ENCODE results near the gene IFRD1.
"Not testable (repeated sequence)": the region's sequence is repeated elsewhere in the genome, so short reads cannot be mapped to it uniquely, and the experiment has no call there.

Gene IFRD1

GRCh38 chr7:112442210-112442609, 8.1 kb upstream of the IFRD1 start:
- DNase-seq (ENCODE audit: low spot score) = no peak

- no peak for DNase-seq (ENCODE audit: low spot score)
These were observed 5.8 kb upstream of the IFRD1 start for GRCh38 chr7:112444505-112444904.

- no peak for DNase-seq (ENCODE audit: low spot score)
These were observed 3.8 kb upstream of the IFRD1 start for GRCh38 chr7:112446431-112446830.

GRCh38 chr7:112447406-112447805, 2.9 kb upstream of the IFRD1 start:
- DNase-seq (ENCODE audit: low spot score) = no peak

- no peak for DNase-seq (ENCODE audit: low spot score)
These were observed 1.9 kb upstream of the IFRD1 start for GRCh38 chr7:112448381-112448780.

GRCh38 chr7:112448891-112449290, 1.4 kb upstream of the IFRD1 start:
- no peak for DNase-seq (ENCODE audit: low spot score)

GRCh38 chr7:112449353-112449752, 907 bp upstream of the IFRD1 start:
- DNase-seq (ENCODE audit: low spot score) = no peak

- peak; percentile 85 for DNase-seq (ENCODE audit: low spot score)
These were observed 824 bp downstream of the IFRD1 start for GRCh38 chr7:112450807-112451761.

GRCh38 chr7:112452102-112452888, 2.0 kb downstream of the IFRD1 start:
- peak; percentile 37 for DNase-seq (ENCODE audit: low spot score)

GRCh38 chr7:112453505-112454171, 3.4 kb downstream of the IFRD1 start:
- no peak for DNase-seq (ENCODE audit: low spot score)

GRCh38 chr7:112454191-112454590, 3.9 kb downstream of the IFRD1 start:
- DNase-seq (ENCODE audit: low spot score) = not testable (repeated sequence)

- no peak for DNase-seq (ENCODE audit: low spot score)
These were observed 9.4 kb downstream of the IFRD1 start for GRCh38 chr7:112459645-112460044.

- DNase-seq (ENCODE audit: low spot score) = no peak
These were observed 12.0 kb downstream of the IFRD1 start for GRCh38 chr7:112462236-112462635.

GRCh38 chr7:112467867-112468266, 17.6 kb downstream of the IFRD1 start:
- DNase-seq (ENCODE audit: low spot score) = no peak

GRCh38 chr7:112470194-112470593, 19.9 kb downstream of the IFRD1 start:
- no peak for DNase-seq (ENCODE audit: low spot score)

- DNase-seq (ENCODE audit: low spot score) = no peak
These were observed 26.3 kb downstream of the IFRD1 start for GRCh38 chr7:112476390-112477052.

- DNase-seq (ENCODE audit: low spot score) = no peak
These were observed 31.0 kb downstream of the IFRD1 start for GRCh38 chr7:112481121-112481736.

- DNase-seq (ENCODE audit: low spot score) = no peak
These were observed 31.8 kb downstream of the IFRD1 start for GRCh38 chr7:112481833-112482670.

GRCh38 chr7:112484671-112485167, 34.5 kb downstream of the IFRD1 start:
- no peak for DNase-seq (ENCODE audit: low spot score)

GRCh38 chr7:112485766-112486165, 35.5 kb downstream of the IFRD1 start:
- DNase-seq (ENCODE audit: low spot score) = no peak
